OCI-LY3 (cell line): Measurements from ENCODE around the gene PSAPL1.

ENCODE experiments used
- EZH2phosphoT487 ChIP-seq: fragments of 200-600 bp; shearing (Covaris generic); IDR thresholded peaks from 2 replicates; pipeline ENCODE4 v1.6.1; 2018; ENCODE audit warnings: antibody characterized with exemption, mixed run types, low read depth
- TF ChIP-seq, protein P1 (sequence below): fragments of 200-600, 300-600 bp; sonication (generic); IDR thresholded peaks from 2 replicates; pipeline ENCODE4 v1.5.1; 2014; ENCODE audit warnings: antibody characterized with exemption, low read length, low read depth

- TF ChIP-seq, protein P1, sequence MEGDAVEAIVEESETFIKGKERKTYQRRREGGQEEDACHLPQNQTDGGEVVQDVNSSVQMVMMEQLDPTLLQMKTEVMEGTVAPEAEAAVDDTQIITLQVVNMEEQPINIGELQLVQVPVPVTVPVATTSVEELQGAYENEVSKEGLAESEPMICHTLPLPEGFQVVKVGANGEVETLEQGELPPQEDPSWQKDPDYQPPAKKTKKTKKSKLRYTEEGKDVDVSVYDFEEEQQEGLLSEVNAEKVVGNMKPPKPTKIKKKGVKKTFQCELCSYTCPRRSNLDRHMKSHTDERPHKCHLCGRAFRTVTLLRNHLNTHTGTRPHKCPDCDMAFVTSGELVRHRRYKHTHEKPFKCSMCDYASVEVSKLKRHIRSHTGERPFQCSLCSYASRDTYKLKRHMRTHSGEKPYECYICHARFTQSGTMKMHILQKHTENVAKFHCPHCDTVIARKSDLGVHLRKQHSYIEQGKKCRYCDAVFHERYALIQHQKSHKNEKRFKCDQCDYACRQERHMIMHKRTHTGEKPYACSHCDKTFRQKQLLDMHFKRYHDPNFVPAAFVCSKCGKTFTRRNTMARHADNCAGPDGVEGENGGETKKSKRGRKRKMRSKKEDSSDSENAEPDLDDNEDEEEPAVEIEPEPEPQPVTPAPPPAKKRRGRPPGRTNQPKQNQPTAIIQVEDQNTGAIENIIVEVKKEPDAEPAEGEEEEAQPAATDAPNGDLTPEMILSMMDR = no peak
- TF ChIP-seq EZH2phosphoT487 = no peak
Measured at GRCh38 chr4:7478665-7479064, 43.9 kb upstream of the PSAPL1 start.
